Neural progenitor cell (in vitro differentiated cells): Measurements from ENCODE around the gene AJAP1.

Source experiments
- EZH2 ChIP-seq: fragments of 200-600 bp; sonication (generic); IDR thresholded peaks from 2 replicates; pipeline ENCODE4 v1.6.1; 2017; ENCODE audit warnings: antibody characterized with exemption, mild to moderate bottlenecking, moderate library complexity
- TF ChIP-seq, protein P1 (sequence below): fragments of 200-600 bp; sonication (generic); IDR thresholded peaks from 2 replicates; pipeline ENCODE4 v1.5.1; 2017; ENCODE audit warnings: antibody characterized with exemption, mild to moderate bottlenecking

DNA sequence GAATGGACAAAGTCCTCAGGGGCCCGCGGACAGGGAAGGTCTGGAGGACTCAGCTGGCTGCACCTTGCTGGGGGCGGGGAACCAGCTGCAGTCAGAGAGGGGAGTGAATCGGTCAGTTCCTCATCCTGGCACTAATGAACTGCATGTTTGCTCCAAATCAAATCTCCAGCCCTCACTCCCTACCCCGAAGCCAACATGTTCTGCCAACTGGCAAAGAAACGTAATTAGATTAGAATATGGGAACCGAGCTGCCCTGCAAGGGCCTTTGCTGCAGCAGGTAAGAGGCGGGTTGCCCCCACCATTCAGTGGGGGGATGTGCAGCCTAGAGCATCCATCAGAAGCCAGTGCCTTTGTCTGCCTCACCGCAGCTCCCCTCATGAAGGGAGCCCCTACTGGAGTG is 121.1 kb downstream of the AJAP1 start:
- TF ChIP-seq, protein P1, sequence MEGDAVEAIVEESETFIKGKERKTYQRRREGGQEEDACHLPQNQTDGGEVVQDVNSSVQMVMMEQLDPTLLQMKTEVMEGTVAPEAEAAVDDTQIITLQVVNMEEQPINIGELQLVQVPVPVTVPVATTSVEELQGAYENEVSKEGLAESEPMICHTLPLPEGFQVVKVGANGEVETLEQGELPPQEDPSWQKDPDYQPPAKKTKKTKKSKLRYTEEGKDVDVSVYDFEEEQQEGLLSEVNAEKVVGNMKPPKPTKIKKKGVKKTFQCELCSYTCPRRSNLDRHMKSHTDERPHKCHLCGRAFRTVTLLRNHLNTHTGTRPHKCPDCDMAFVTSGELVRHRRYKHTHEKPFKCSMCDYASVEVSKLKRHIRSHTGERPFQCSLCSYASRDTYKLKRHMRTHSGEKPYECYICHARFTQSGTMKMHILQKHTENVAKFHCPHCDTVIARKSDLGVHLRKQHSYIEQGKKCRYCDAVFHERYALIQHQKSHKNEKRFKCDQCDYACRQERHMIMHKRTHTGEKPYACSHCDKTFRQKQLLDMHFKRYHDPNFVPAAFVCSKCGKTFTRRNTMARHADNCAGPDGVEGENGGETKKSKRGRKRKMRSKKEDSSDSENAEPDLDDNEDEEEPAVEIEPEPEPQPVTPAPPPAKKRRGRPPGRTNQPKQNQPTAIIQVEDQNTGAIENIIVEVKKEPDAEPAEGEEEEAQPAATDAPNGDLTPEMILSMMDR = no peak
- no peak for TF ChIP-seq EZH2
